Neural cell (in vitro differentiated cells): ENCODE measurements around the gene UNC13B. TPM values are rescaled to one million over a fixed set of nuclear protein-coding genes. Genes with fewer than 3 reads are reported as not detected.
A peak's percentile ranks its signal among the peaks of the same experiment; 100 is the strongest.

ENCODE experiments used
- H2AFZ ChIP-seq: fragments of 200-600, 300-800 bp; sonication (generic), shearing (Covaris generic); 2 replicates; pipeline ENCODE4 v1.6.0; 2014; ENCODE audit warnings: low read depth, mild to moderate bottlenecking, antibody characterized with exemption, low read length, moderate library complexity
- H3F3A ChIP-seq: fragments of 200-600 bp; shearing (Covaris generic); 2 replicates; pipeline ENCODE4 v1.6.1; 2016; ENCODE audit warnings: mild to moderate bottlenecking, moderate library complexity, mixed read lengths, antibody characterized with exemption, low read length; ENCODE audit not compliant: insufficient read depth, poor library complexity, severe bottlenecking
- H3K27ac ChIP-seq: fragments of 200-600, 300-800 bp; sonication (generic), shearing (Covaris generic); 2 replicates; pipeline ENCODE4 v1.5.1; 2014; ENCODE audit warnings: mild to moderate bottlenecking, low read length, moderate library complexity
- H3K27me3 ChIP-seq: fragments of 300-800, 200-600 bp; sonication (generic), shearing (Covaris generic); 2 replicates; pipeline ENCODE4 v1.6.0; 2014; ENCODE audit warnings: mild to moderate bottlenecking, low read depth, low read length, moderate library complexity; ENCODE audit not compliant: insufficient read depth
- H3K36me3 ChIP-seq: fragments of 300-800, 200-600 bp; sonication (generic), shearing (Covaris generic); 2 replicates; pipeline ENCODE4 v1.5.1; 2014; ENCODE audit warnings: mild to moderate bottlenecking, antibody characterized with exemption, low read length, moderate library complexity; ENCODE audit not compliant: insufficient read depth
- H3K4me2 ChIP-seq: fragments of 300-800, 200-600 bp; sonication (generic), shearing (Covaris generic); 2 replicates; pipeline ENCODE4 v1.6.0; 2014; ENCODE audit warnings: mild to moderate bottlenecking, low read length
- H3K4me3 ChIP-seq: fragments of 300-800, 200-600 bp; sonication (generic), shearing (Covaris generic); 2 replicates; pipeline ENCODE4 v1.5.1; 2014; ENCODE audit warnings: mild to moderate bottlenecking, low read length, moderate library complexity
- H3K79me2 ChIP-seq: fragments of 200-600 bp; shearing (Covaris generic); replicated peaks from 2 replicates; pipeline ENCODE4 v1.6.0; 2014; ENCODE audit warnings: mild to moderate bottlenecking, low read length, moderate library complexity; ENCODE audit not compliant: insufficient read depth
- H3K9ac ChIP-seq: fragments of 300-800, 200-600 bp; sonication (generic), shearing (Covaris generic); 2 replicates; pipeline ENCODE4 v1.6.1; 2016; ENCODE audit warnings: mild to moderate bottlenecking, low read length, mixed read lengths
- H3K9me2 ChIP-seq: fragments of 200-600 bp; shearing (Covaris generic); 2 replicates; pipeline ENCODE4 v1.6.1; 2016; ENCODE audit warnings: mild to moderate bottlenecking, low read length, mixed read lengths; ENCODE audit not compliant: insufficient read depth
- H3K9me3 ChIP-seq: fragments of 200-600, 300-800 bp; sonication (generic), shearing (Covaris generic); 2 replicates; pipeline ENCODE4 v1.6.1; 2016; ENCODE audit warnings: mild to moderate bottlenecking, mixed run types, low read length, moderate library complexity, mixed read lengths
- H4K20me1 ChIP-seq: fragments of 200-600 bp; shearing (Covaris generic); 2 replicates; pipeline ENCODE4 v1.6.1; 2016; ENCODE audit warnings: mild to moderate bottlenecking, mixed run types; ENCODE audit not compliant: insufficient read depth
- CTCF ChIP-seq: fragments of 450-650 bp; IDR thresholded peaks from 2 replicates; pipeline ENCODE4 v1.5.1; 2014; ENCODE audit warnings: antibody characterized with exemption, mild to moderate bottlenecking, moderate library complexity; ENCODE audit not compliant: poor library complexity, severe bottlenecking
- EP300 ChIP-seq: fragments of 450-650 bp; conservative IDR thresholded peaks from 2 replicates; pipeline ENCODE4 v1.6.1; 2014; ENCODE audit warnings: antibody characterized with exemption, mild to moderate bottlenecking, moderate library complexity; ENCODE audit not compliant: poor library complexity, severe bottlenecking
- EZH2 ChIP-seq: fragments of 200-600, 300-800 bp; shearing (Covaris generic), sonication (generic); IDR thresholded peaks from 2 replicates; pipeline ENCODE4 v1.6.1; 2014; ENCODE audit warnings: antibody characterized with exemption, low read length, borderline replicate concordance, mild to moderate bottlenecking; ENCODE audit not compliant: insufficient read depth, poor library complexity, severe bottlenecking
- MXI1 ChIP-seq: fragments of 450-650 bp; conservative IDR thresholded peaks from 2 replicates; pipeline ENCODE4 v1.6.1; 2014; ENCODE audit warnings: antibody characterized with exemption, mild to moderate bottlenecking; ENCODE audit not compliant: poor library complexity, severe bottlenecking
- POLR2AphosphoS5 ChIP-seq: IDR thresholded peaks from 2 replicates; pipeline ENCODE4 v1.6.1; 2012
- RAD21 ChIP-seq: fragments of 450-650 bp; conservative IDR thresholded peaks from 2 replicates; pipeline ENCODE4 v1.6.1; 2014; ENCODE audit warnings: antibody characterized with exemption, mild to moderate bottlenecking, moderate library complexity
- REST ChIP-seq: IDR thresholded peaks from 2 replicates; pipeline ENCODE4 v1.6.1; 2012; ENCODE audit warnings: borderline replicate concordance
- SMC3 ChIP-seq: fragments of 450-650 bp; conservative IDR thresholded peaks from 2 replicates; pipeline ENCODE4 v1.6.1; 2014; ENCODE audit warnings: antibody characterized with exemption, mild to moderate bottlenecking, moderate library complexity; ENCODE audit not compliant: poor library complexity
- TAF1 ChIP-seq: IDR thresholded peaks from 2 replicates; pipeline ENCODE4 v1.6.1; 2012; ENCODE audit warnings: low read depth
- polyA plus RNA-seq: library from polyadenylated mRNA; depleted of rRNA; stranded (reverse); fragments of >200 nt; gene quantifications from 2 replicates; pipeline ENCODE4 v1.2.3, GENCODE V29; 2014

The UNC13B gene
- polyA plus RNA-seq, 1 donor from 2014 or later = 37.2 TPM

DNA sequence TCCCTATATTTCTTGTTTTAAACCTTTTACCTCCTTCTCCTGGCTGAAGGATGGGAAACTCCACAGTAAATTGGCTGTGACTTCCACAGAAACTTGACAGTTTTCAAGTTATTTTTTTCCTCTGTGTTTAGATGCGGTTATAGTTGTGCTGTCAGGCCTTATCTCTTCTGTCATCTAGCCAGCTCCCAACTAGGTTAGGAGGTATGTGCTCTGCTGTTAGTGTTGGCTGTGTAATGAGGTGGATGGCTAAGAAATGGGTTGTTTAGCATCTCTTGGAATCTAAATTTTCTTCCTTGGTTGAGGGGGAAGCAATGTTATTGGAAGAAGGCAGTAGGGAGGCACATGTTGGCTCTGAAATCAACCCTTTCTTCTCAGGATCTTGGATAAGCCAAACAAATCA lies 178.2 kb downstream of the UNC13B start:
- no peaks in the 10 kb centered on the region for H3K9me3 ChIP-seq
- H3F3A ChIP-seq = no peaks in the 10 kb centered on the region
- no peaks in the 10 kb centered on the region for H3K27me3 ChIP-seq
- no peaks in the 10 kb centered on the region for H4K20me1 ChIP-seq
- no peak overlapping the region for H3K9ac ChIP-seq
- H3K27ac ChIP-seq = no peak overlapping the region
- H3K4me2 ChIP-seq = no peak overlapping the region
- TF ChIP-seq TAF1 = no peak
- no peaks in the 10 kb centered on the region for H3K79me2 ChIP-seq
- no peak overlapping the region for H3K4me3 ChIP-seq
- no peaks in the 10 kb centered on the region for H3K36me3 ChIP-seq
- H3K9me2 ChIP-seq = no peaks in the 10 kb centered on the region
- no peak overlapping the region for H2AFZ ChIP-seq

- Histone ChIP-seq H3K4me3 (no peak overlapping the region), H3K4me2 (no peak overlapping the region), H3K9me2 (no peaks in the 10 kb centered on the region), H3K27me3 (no peaks in the 10 kb centered on the region), H3K9ac (no peak overlapping the region), H3K36me3 (no peaks in the 10 kb centered on the region), H4K20me1 (no peaks in the 10 kb centered on the region), H3K27ac (peak overlapping the region; percentile 4), H3K79me2 (no peaks in the 10 kb centered on the region), H3F3A (no peaks in the 10 kb centered on the region), H3K9me3 (no peaks in the 10 kb centered on the region), H2AFZ (no peak overlapping the region)
- TF ChIP-seq MXI1 (no peak), TAF1 (no peak), REST (no peak), EZH2 (no peak), SMC3 (no peak), POLR2AphosphoS5 (no peak), EP300 (no peak), CTCF (no peak), RAD21 (no peak)
Observed at GRCh38 chr9:35341021-35341420, 179.2 kb downstream of the UNC13B start.

- H3K27me3 ChIP-seq = no peaks in the 10 kb centered on the region
- H3K4me2 ChIP-seq = no peak overlapping the region
- H3K36me3 ChIP-seq = no peaks in the 10 kb centered on the region
- H3K9me3 ChIP-seq = no peaks in the 10 kb centered on the region
- peak overlapping the region; percentile 4 for H3K27ac ChIP-seq
- TF ChIP-seq EZH2 = no peak
- H3K79me2 ChIP-seq = no peaks in the 10 kb centered on the region
- peak overlapping the region; percentile 27 for H3K4me3 ChIP-seq
- H3K9ac ChIP-seq = no peak overlapping the region
- no peaks in the 10 kb centered on the region for H3K9me2 ChIP-seq
- no peaks in the 10 kb centered on the region for H4K20me1 ChIP-seq
- no peak overlapping the region for H2AFZ ChIP-seq
- H3F3A ChIP-seq = no peaks in the 10 kb centered on the region
Observed at GRCh38 chr9:35341585-35341984, 179.8 kb downstream of the UNC13B start.
